ENCODE data around the gene PCSK6.

GRCh38 chr15:101434032-101434920 lies 55.2 kb downstream of the PCSK6 start:
- TF ChIP-seq EZH2phosphoT487 (IDR thresholded peaks at IDR 0.05; ENCODE audit: borderline replicate concordance) (no peak), CTCF (conservative IDR thresholded peaks at IDR 0.05; ENCODE audit: low read length) (no peak)
